Measurements from ENCODE around the gene CTRB1.
A peak's percentile ranks its signal among the peaks of the same experiment; 100 is the strongest.

Gene CTRB1

DNA sequence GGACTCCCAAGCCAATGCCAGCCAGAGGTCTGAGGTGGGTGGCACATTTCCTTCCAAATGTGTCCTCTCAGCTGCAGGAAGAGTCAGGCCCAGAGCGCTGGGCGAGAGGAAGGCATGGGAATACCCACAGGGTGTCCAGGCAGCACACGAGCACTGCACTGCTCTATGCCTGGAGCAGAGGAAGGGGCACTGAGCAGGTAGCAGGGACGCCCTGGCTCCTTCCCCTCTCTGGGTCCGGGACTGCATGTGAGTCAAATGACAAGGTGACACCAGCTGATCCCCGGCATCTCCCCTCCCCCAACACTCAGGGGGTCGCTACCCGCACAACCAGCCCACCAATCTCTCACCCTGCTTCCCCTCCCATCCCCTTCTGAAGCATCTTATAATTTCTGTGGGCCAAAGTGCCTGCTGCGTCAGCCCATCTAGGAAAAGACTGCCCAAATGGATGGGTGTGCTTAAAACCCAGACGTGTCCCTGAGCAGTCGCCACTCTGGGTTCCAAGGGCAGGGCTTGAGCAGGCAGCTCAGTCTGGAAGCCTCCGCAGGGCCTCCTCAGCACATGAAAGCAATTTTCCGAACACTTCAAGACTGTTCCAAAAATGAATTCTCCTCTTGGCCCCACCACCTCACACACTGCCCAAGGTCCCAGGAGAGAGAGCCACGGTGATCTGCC is 44.6 kb downstream of the CTRB1 start:
- TF ChIP-seq, protein P1, sequence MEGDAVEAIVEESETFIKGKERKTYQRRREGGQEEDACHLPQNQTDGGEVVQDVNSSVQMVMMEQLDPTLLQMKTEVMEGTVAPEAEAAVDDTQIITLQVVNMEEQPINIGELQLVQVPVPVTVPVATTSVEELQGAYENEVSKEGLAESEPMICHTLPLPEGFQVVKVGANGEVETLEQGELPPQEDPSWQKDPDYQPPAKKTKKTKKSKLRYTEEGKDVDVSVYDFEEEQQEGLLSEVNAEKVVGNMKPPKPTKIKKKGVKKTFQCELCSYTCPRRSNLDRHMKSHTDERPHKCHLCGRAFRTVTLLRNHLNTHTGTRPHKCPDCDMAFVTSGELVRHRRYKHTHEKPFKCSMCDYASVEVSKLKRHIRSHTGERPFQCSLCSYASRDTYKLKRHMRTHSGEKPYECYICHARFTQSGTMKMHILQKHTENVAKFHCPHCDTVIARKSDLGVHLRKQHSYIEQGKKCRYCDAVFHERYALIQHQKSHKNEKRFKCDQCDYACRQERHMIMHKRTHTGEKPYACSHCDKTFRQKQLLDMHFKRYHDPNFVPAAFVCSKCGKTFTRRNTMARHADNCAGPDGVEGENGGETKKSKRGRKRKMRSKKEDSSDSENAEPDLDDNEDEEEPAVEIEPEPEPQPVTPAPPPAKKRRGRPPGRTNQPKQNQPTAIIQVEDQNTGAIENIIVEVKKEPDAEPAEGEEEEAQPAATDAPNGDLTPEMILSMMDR (IDR thresholded peaks at IDR 0.05; ENCODE audit: borderline replicate concordance, insufficient read depth, low read depth, low read length) = no peak
- no peak overlapping the region for H3K4me3 ChIP-seq (ENCODE audit: low read depth, low read length)

DNA sequence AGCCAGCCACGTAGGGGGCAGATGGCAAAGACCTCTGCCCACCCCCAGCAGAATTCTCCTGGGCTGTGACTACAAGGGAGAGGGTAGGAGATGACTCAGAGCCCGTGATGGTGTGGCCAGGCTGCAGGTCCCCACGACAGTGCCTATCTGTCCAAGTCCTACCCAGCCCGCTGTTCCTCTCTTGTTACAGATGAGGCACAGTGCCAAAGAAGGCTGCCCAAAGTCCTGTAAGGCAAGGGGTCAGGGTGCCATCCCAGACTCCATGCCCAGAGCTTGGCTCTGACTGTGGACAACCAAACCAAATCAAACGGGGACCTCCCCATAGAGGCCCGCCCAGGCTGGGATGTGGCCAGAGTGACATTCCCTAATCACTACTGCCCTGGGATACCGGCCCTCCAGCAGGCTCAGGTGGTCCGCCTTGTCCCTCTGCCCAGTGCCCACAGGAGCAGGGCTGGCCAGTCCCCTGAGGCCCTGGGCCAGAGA is 45.2 kb downstream of the CTRB1 start:
- H3K4me3 ChIP-seq (ENCODE audit: low read depth, low read length) = no peak overlapping the region
- TF ChIP-seq, protein P1 (IDR thresholded peaks at IDR 0.05; ENCODE audit: borderline replicate concordance, insufficient read depth, low read depth, low read length) = no peak

DNA sequence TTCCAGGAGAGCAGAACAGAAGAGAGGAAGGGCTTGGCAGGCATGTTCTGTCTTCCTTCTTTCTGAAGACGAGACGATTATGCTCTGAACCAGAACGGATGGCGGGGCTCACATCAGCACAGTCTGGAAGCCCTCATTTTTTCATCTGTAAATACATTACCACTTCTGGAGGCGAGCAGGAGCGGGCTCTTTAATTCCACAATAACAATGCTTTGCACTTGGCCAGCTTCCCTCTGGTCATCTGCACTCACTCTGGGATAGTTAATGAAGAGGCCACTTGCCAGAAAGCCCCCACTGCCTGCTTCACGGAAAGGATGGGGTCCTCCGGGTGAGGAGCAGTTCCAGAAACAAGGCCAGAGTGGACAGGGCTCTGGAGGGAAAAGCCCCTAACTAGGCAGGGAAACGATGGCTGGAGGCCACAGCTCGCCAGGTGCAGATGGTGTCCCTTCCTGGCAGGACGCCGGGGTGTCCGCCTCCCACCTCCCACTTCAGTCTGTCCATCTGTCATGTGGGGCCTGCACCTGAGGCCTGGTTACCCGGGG is 45.7 kb downstream of the CTRB1 start:
- peak overlapping the region; percentile 78 for H3K4me3 ChIP-seq (ENCODE audit: low read depth, low read length)
- TF ChIP-seq, protein P1 (IDR thresholded peaks at IDR 0.05; ENCODE audit: borderline replicate concordance, insufficient read depth, low read depth, low read length) = no peak

DNA sequence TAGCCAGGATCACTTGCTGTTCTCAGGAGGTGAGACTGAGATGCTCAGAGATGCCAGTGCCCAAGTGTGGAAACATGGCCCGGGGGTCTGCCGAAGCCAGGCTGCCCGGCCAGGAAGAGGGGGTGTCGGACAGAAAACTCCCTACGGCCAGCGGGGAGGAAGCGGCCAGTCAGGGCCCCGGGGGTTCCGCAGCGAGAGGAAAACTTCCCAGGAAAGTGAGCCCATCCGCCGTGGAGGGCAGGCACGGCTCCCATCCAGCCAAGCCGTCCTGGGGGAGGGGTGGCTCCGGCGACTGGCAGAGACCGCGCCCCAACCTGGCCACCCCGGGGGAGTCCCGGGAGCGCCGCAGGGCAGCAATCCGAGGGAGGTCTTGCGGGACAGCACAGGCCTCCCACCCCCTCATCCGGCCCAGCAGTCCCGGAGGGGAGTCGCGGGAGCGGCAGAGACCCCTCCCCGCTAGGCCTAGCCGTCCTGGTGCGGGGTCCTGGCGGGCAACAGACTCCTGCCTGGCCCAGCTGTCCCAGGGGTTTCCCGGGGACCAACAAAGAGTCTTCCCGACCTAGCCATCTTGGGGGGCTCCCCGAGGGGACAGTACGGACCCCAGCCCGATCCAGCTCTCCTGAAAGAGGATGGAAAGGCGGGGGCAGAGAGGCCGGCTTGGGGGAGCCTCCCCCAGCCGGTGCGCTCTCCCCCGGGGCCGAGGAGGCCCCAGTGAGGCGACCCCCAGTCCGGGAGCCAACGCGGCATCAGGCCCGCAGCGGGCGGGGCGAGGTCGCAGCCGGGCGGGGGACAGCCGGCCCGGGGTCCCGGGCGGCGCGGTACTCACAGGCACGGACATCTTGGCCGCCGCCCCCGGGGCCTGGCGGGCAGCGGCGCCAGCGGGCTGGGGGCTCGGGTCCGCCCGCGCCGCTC is 46.5 kb downstream of the CTRB1 start:
- peak overlapping the region; percentile 78 for H3K4me3 ChIP-seq (ENCODE audit: low read depth, low read length)
- TF ChIP-seq, protein P1 (IDR thresholded peaks at IDR 0.05; ENCODE audit: borderline replicate concordance, insufficient read depth, low read depth, low read length) = no peak

DNA sequence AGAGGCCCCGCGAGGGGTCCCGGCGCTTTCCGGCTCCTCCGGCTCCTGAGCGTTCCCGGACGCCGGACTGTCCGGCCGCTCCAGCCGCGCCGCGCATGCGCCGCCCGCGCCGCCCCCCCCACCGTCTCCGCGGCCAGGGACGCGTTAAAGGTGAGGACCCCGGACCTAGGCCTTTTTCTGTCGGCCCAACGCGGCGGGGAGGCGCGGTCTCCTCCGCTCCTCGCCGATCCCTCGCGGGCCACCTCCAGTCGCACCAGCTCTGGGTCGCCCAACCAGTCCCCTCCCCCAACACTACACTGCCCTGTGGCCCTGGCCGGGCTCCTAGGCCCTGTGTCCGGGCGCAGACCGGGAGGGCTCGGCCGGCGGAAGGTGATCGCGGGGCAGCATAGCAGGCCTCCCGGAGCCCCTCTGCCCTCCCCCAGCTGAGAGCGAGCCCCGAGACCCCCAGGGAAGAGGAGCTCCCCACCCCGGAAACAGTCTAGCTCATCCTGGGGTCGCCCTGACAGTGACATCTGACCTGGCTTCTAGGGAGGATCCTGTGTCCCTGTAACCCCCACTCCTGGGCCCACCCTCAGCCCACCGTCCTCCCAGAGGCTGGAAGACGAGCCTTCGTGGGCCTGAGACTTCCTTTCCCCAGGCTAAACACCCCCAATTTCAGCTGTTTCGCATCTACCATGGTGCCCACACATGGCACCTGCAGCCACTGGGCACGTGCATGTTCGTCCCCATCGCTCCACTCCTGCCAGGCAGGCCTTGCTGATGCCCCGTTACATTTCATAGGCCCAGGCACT is 47.3 kb downstream of the CTRB1 start:
- TF ChIP-seq, protein P1 (IDR thresholded peaks at IDR 0.05; ENCODE audit: borderline replicate concordance, insufficient read depth, low read depth, low read length) = no peak
- H3K4me3 ChIP-seq (ENCODE audit: low read depth, low read length) = peak overlapping the region; percentile 78

DNA sequence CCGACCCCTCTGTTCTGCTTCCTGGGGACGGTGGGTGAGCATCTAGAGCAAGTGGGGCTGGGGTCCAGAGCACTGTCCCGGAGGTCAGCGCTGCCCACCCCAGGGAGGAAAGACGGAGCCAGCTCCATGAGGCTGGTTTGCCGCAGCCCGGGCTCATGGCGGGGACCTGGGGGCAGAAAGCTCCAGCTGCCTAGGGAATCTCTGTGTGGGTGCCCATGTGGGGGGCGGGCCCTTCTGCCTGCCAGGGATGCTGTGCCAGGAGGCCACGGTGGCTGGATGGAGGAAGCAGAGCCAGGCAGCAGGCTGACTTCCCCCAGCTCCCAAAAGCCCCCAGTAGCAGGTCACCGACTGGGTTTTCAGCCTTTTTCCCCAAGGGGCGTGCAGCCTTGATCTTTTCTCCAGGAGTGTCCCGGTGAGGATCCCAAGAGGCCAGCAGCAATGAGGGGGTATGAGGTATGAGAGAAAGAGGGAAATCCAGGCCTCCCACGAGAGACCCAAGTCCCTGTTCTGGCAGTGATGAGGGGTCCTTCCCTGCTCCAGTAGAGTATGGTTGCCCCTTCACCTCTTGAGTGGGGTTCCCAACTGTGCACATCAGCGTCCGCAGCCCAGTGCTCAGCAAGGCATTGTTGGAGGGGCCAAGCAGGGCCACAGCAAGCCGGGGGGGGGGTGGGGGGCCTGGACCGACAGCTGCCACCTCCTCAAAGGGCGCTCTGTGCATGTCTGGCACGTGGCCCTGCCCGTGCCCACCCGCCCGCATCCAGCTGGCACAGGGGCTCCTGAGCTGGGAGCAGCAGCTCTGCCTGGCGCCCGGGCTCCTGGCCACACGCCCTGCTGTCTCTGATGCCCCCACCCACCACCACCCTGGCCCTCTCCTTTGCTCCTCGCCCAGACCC is 48.2 kb downstream of the CTRB1 start:
- TF ChIP-seq, protein P1 (IDR thresholded peaks at IDR 0.05; ENCODE audit: borderline replicate concordance, insufficient read depth, low read depth, low read length) = no peak
- no peak overlapping the region for H3K4me3 ChIP-seq (ENCODE audit: low read depth, low read length)

Measured in GM12875 (cell line).